ENCODE data around the gene JOSD2. TPM values are rescaled to one million over a fixed set of nuclear protein-coding genes. Genes with fewer than 3 reads are reported as not detected.

The JOSD2 gene
- total RNA-seq, 1 experiment from 2014 or later, result 5.4 TPM

GRCh38 chr19:50552540-50552939, 41.5 kb upstream of the JOSD2 start:
- H2BK15ac ChIP-seq (ENCODE audit: low read depth, low read length), result no peak overlapping the region
- no peaks in the 10 kb centered on the region for H3K79me1 ChIP-seq (ENCODE audit: insufficient read depth, low read depth, low read length, poor library complexity, severe bottlenecking)
- no peak overlapping the region for H3K4me2 ChIP-seq (ENCODE audit: insufficient read depth, insufficient read length, low read length)
- no peak overlapping the region for H2AFZ ChIP-seq (ENCODE audit: low read length)
- H3K23ac ChIP-seq (ENCODE audit: insufficient read length, low read depth, low read length), result no peak overlapping the region
- 100% methylated on average over 4 of the region's 15 CpGs for WGBS (ENCODE audit: extremely low coverage, insufficient read length, low lambda C conversion rate)
- Mint-ChIP-seq H3K27ac (no peak overlapping the region), H3K4me3 (peak overlapping the region in 1 of 2 experiments; percentile 95; a peak in 3 of 5 replicates), H3K36me3 (ENCODE audit: insufficient read depth in 1 of 3, low read depth in 3 of 3) (peaks cover 0 to 5% (median 0%) of the 10 kb centered on the region in 3 experiments; a peak in 1 of 7 replicates), H3K4me1 (peaks cover 17 to 51% of the 10 kb centered on the region in 2 experiments), H3K27me3 (ENCODE audit: low read depth) (peaks cover 82% of the 10 kb centered on the region), H3K9me3 (no peaks in the 10 kb centered on the region; a peak in 1 of 5 replicates)
- H2AK5ac ChIP-seq (ENCODE audit: insufficient read length, low read length), result no peak overlapping the region
- no peak overlapping the region for H2BK20ac ChIP-seq (ENCODE audit: low read depth, low read length, poor library complexity, severe bottlenecking)
- DNase-seq, result no peak
- no peak overlapping the region for H3K4ac ChIP-seq (ENCODE audit: low read depth, low read length)
- no peaks in the 10 kb centered on the region for H3K9me3 ChIP-seq (ENCODE audit: control insufficient read depth, low read depth, low read length)
- no peak overlapping the region for H2BK5ac ChIP-seq (ENCODE audit: insufficient read length, low read length)
- H3K18ac ChIP-seq (ENCODE audit: insufficient read length, low read depth, low read length), result no peak overlapping the region
- H3K79me2 ChIP-seq (ENCODE audit: insufficient read depth, low read length), result no peaks in the 10 kb centered on the region
- no peak overlapping the region for H2BK12ac ChIP-seq (ENCODE audit: insufficient read length, low read depth, low read length)
- H3K9ac ChIP-seq (ENCODE audit: extremely low read depth, insufficient read length, low read length), result no peak overlapping the region
- H3K27ac ChIP-seq (ENCODE audit: insufficient read length, low read depth, low read length), result no peak overlapping the region
- no peaks in the 10 kb centered on the region; the same call in 1 of the 2 replicates for H3K27me3 ChIP-seq (ENCODE audit: insufficient read depth, low read length)
- H4K20me1 ChIP-seq (ENCODE audit: control insufficient read depth, insufficient read depth, insufficient read length), result no peaks in the 10 kb centered on the region
- TF ChIP-seq CTCF (conservative IDR thresholded peaks at IDR 0.05), result no peak
- H4K5ac ChIP-seq (ENCODE audit: insufficient read length, low read depth, low read length), result no peak overlapping the region
- no peak overlapping the region for H3K14ac ChIP-seq (ENCODE audit: insufficient read depth, low read length)
- peaks cover 18% of the 10 kb centered on the region for H3K23me2 ChIP-seq (ENCODE audit: insufficient read length, low read depth, low read length, poor library complexity, severe bottlenecking)
- no peak overlapping the region for H3K56ac ChIP-seq (ENCODE audit: insufficient read length, low read depth, low read length)
- no peaks in the 10 kb centered on the region for H3K4me1 ChIP-seq (ENCODE audit: insufficient read depth, low read length)
- no peak overlapping the region for H4K8ac ChIP-seq (replicated peaks; ENCODE audit: insufficient read length, low read depth, low read length)
- H4K91ac ChIP-seq (ENCODE audit: insufficient read length, low read depth, low read length), result no peak overlapping the region
- H2BK120ac ChIP-seq (ENCODE audit: low read depth, low read length, poor library complexity, severe bottlenecking), result no peak overlapping the region
- H3T11ph ChIP-seq (ENCODE audit: low read length), result no peak overlapping the region

Data from H9 (cell line).